HAP-1 (cell line): ENCODE results near the gene PROM1.
A peak's percentile ranks its signal among the peaks of the same experiment; 100 is the strongest.

ENCODE experiments used
- DNase-seq, 2 experiments: peaks; one replicate each; pipeline ENCODE4 v3.0.0-alpha.2; 2016 to 2020; ENCODE audit warnings: low spot score in 2 of 2
- H3K27me3 ChIP-seq: fragments of 250-450 bp; sonication (Bioruptor Pico); 2 replicates; pipeline ENCODE4 v1.5.1; 2020; ENCODE audit warnings: low read depth, mild to moderate bottlenecking, moderate library complexity
- H3K36me3 ChIP-seq: fragments of 250-450 bp; sonication (Bioruptor Pico); replicated peaks from 2 replicates; pipeline ENCODE4 v1.5.1; 2020; ENCODE audit warnings: mild to moderate bottlenecking
- H3K4me1 ChIP-seq: fragments of 250-450 bp; sonication (Bioruptor Pico); 2 replicates; pipeline ENCODE4 v1.5.1; 2020; ENCODE audit warnings: mild to moderate bottlenecking
- H3K4me3 ChIP-seq: fragments of 250-450 bp; sonication (Bioruptor Pico); 2 replicates; pipeline ENCODE4 v1.5.1; 2020; ENCODE audit warnings: mild to moderate bottlenecking, moderate library complexity
- H3K9me3 ChIP-seq: fragments of 250-450 bp; sonication (Bioruptor Pico); 2 replicates; pipeline ENCODE4 v1.5.1; 2020; ENCODE audit warnings: mild to moderate bottlenecking, moderate library complexity
- in situ Hi-C: fragments of 300-500 bp; cut with MboI; formaldehyde crosslinking; loops from 3 replicates; pipeline ENCODE4 v1.14.3; 2020; ENCODE audit warnings: low sequenced_read_pairs, inconsistent platforms, mixed read lengths

PROM1 gene

GRCh38 chr4:16001484-16001858, 82.4 kb downstream of the PROM1 start:
- H3K36me3 ChIP-seq, result no peaks in the 10 kb centered on the region
- peak; percentile 71 to 73 for DNase-seq
- no peak overlapping the region for H3K4me3 ChIP-seq
- H3K9me3 ChIP-seq, result no peaks in the 10 kb centered on the region
- no peaks in the 10 kb centered on the region for H3K4me1 ChIP-seq
- in situ Hi-C loops, result loop anchor here (10.0 kb wide), 3 partner anchors 117 to 527 kb away; no protein-coding TSS in a partner anchor
- peaks cover 3% of the 10 kb centered on the region for H3K27me3 ChIP-seq

DNA sequence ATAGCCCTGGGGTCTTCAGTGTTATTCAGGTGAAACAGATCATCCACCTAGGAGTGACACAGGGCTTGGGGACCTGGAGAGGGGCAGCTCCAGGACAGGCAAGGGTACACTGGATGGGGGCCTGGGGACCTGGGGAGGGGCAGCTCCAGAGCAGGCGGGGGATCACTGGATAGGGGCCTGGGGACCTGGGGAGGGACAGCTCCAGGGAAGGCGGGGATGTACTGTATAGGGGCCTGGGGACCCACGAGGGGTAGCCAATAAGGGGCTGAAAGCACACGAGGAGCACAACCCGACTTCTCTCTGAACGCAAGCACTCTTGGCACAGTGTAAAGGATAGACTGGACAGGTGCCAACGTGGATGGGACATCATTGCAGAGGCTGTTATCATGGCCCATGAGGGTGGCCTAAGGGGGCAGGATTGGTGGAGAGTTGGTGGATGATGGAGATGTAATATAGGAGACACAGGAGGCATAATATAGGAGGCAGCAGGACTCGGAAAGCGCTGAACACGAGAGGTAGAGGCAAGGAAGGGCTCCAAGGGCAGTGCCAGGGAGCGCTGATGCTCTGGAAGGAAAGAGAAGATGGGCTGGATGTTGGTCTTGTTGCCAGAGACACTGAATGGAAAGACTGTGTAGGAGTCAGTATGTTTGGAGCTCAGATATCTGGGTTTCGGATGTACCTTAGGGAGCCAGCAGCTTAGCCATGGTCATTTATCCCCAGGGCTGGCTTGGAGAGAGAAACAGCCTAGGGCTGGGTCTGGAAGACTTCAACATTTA, 82.9 kb downstream of the PROM1 start:
- in situ Hi-C loops, result loop anchor here (10.0 kb wide), 3 partner anchors 116 to 526 kb away; no protein-coding TSS in a partner anchor
- Histone ChIP-seq H3K27me3 (peaks cover 3% of the 10 kb centered on the region), H3K4me3 (no peak overlapping the region), H3K4me1 (no peaks in the 10 kb centered on the region), H3K36me3 (no peaks in the 10 kb centered on the region), H3K9me3 (no peaks in the 10 kb centered on the region)
- no peak for DNase-seq

DNA sequence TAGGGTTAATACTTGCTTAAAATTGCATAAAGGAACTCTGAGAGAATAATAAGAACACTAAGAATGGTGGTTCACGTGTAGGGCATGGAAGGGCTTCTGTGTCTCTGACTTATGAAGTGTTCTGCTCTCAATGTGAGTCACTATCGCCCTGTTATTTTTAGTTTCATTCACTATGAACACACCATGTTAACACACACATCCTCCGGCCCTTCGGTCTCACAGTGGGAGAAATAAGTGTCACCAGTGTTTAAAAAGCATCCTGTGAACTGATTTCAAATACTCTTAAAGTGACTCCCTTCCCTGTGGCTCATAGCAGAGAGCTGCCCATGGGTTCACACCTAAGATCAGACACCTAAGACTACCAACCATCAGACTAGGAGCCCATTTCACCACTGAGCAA, 87.0 kb downstream of the PROM1 start:
- Histone ChIP-seq H3K4me1 (no peaks in the 10 kb centered on the region), H3K9me3 (no peaks in the 10 kb centered on the region), H3K4me3 (no peak overlapping the region), H3K36me3 (no peaks in the 10 kb centered on the region), H3K27me3 (no peaks in the 10 kb centered on the region; the same call in 1 of the 2 replicates)
- DNase-seq, result no peak
- in situ Hi-C loops, result no loop called here

- in situ Hi-C loops, result no loop called here
- Histone ChIP-seq H3K4me3 (no peak overlapping the region), H3K4me1 (no peaks in the 10 kb centered on the region), H3K27me3 (no peaks in the 10 kb centered on the region), H3K9me3 (no peaks in the 10 kb centered on the region), H3K36me3 (no peaks in the 10 kb centered on the region)
- DNase-seq, result no peak
These were observed 88.0 kb downstream of the PROM1 start for GRCh38 chr4:15995826-15996225.

DNA sequence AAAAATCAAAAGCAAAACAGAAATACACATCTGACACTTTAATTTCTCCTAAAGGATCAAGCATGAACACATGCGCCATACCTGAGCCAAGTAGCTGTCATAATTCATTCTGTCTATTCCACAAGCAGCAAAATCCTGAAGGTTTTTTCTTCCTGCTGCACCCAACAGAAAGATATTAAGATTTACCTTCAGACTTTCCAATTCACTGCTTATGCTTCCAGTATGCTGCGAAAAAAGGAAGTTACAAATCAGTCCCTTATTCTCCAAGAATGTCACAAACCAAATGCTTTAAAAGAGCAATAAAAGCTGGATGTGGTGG, 91.7 kb downstream of the PROM1 start:
- DNase-seq, result no peak
- no peaks in the 10 kb centered on the region for H3K9me3 ChIP-seq
- H3K27me3 ChIP-seq, result no peaks in the 10 kb centered on the region
- no peaks in the 10 kb centered on the region for H3K36me3 ChIP-seq
- H3K4me1 ChIP-seq, result no peaks in the 10 kb centered on the region
- in situ Hi-C loops, result no loop called here
- no peak overlapping the region for H3K4me3 ChIP-seq

DNA sequence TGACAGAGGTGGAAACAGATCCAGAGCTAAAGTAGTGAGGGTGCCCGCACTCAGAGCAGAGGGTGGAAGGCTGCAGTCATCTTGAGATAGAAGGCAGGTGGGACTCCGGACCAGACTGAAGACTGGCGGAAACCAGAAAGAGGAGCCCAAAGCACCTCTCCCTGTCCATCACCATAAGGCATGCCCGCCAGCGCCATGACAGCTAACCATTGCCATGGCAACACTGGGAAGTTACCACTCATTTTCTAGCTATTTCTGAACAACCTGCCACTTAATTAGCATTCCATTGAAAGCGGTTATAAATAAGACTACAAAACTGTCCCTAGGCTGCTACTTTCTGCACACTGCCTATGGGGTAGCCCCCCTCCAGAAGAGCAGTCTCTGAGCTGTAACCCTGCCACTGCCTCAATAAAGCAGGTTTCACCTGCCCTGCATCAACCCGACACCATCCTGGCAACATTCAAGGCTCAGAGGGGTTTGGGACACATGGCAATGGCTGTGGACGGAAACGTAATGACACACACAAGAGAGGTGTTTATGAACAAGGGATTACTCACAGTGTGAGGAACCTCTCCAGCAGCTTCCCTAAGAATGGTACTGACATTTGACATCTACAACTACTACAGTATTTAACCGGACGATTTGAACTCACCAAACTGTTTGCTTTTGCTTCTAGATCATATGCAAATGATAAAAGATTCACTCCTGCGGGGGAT, 93.1 kb downstream of the PROM1 start:
- DNase-seq, result no peak
- Histone ChIP-seq H3K4me1 (no peaks in the 10 kb centered on the region), H3K27me3 (no peaks in the 10 kb centered on the region), H3K36me3 (no peaks in the 10 kb centered on the region), H3K9me3 (no peaks in the 10 kb centered on the region), H3K4me3 (no peak overlapping the region)
- in situ Hi-C loops, result no loop called here

GRCh38 chr4:15989424-15989823, 94.4 kb downstream of the PROM1 start:
- H3K4me3 ChIP-seq, result no peak overlapping the region
- in situ Hi-C loops, result no loop called here
- no peaks in the 10 kb centered on the region for H3K36me3 ChIP-seq
- no peaks in the 10 kb centered on the region for H3K4me1 ChIP-seq
- no peaks in the 10 kb centered on the region for H3K27me3 ChIP-seq
- no peak for DNase-seq
- no peaks in the 10 kb centered on the region for H3K9me3 ChIP-seq

GRCh38 chr4:15988222-15988621, 95.6 kb downstream of the PROM1 start:
- DNase-seq, result no peak

GRCh38 chr4:15986907-15987306, 96.9 kb downstream of the PROM1 start:
- no peak for DNase-seq
- H3K36me3 ChIP-seq, result no peaks in the 10 kb centered on the region
- no peaks in the 10 kb centered on the region for H3K27me3 ChIP-seq
- H3K4me1 ChIP-seq, result no peaks in the 10 kb centered on the region
- no peaks in the 10 kb centered on the region for H3K9me3 ChIP-seq
- no peak overlapping the region for H3K4me3 ChIP-seq
- in situ Hi-C loops, result no loop called here

More at GRCh38 chr4:15988222-15988621, 95.6 kb downstream of the PROM1 start:
- no peaks in the 10 kb centered on the region for H3K27me3 ChIP-seq
- H3K36me3 ChIP-seq, result no peaks in the 10 kb centered on the region
- in situ Hi-C loops, result no loop called here
- no peaks in the 10 kb centered on the region for H3K9me3 ChIP-seq
- no peaks in the 10 kb centered on the region for H3K4me1 ChIP-seq
- H3K4me3 ChIP-seq, result no peak overlapping the region

DNA sequence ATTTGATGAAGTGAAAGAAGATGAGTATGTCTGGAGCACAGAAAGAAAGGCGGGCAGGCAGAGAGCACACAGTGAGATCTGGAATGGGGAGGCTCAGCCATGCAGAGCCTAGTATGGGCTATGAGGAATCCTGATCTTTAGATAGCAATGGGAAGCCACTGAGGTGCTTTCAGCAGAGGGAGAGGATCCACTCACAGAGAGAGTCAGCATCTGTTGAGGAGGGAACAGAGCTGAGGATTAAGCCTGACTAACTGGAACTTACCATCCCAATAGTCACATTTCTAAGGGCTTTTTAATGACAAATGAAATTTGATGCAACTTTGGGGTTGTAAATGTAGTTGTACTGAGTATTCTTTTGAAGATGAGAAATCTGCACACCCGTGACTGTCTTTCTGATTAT, 100.2 kb downstream of the PROM1 start:
- Histone ChIP-seq H3K4me1 (no peaks in the 10 kb centered on the region), H3K4me3 (no peak overlapping the region), H3K36me3 (no peaks in the 10 kb centered on the region), H3K9me3 (no peaks in the 10 kb centered on the region), H3K27me3 (no peaks in the 10 kb centered on the region)
- in situ Hi-C loops, result no loop called here
- DNase-seq, result no peak

DNA sequence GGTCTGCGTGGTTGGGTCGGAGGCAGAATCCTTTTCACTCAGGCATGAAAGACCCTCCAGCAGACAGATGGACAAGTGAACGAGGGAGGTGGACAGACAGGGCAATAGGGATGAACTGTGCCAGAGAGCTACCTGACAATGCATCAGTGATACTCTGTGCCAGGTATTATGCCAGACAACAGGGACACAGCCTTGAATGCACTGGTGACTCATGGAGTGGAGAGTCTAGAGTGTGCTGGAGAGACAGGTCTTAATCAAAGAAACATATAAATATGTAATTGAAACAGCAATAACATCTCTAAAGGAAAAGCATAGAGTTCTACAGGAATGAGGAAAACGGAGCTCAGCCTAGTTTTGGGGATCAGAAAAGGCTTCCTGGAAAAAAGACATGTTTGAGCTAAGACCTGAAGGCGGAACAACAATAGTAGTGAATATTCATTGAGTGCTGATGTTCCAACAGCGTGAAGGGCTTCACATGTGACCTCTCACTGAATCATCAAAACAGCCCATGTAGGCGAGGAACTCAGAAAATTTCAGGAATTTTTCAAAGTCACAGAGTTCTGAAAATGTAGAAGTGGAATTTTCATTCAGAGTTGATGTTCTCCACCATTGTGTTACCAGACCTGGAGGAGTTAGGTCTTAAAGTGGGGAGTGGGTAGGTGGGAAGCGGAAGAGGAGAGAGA, 100.8 kb downstream of the PROM1 start:
- no peaks in the 10 kb centered on the region for H3K9me3 ChIP-seq
- DNase-seq, result no peak
- no peaks in the 10 kb centered on the region for H3K4me1 ChIP-seq
- no peaks in the 10 kb centered on the region for H3K36me3 ChIP-seq
- in situ Hi-C loops, result no loop called here
- no peaks in the 10 kb centered on the region for H3K27me3 ChIP-seq
- H3K4me3 ChIP-seq, result no peak overlapping the region

- Histone ChIP-seq H3K9me3 (no peaks in the 10 kb centered on the region), H3K4me1 (no peaks in the 10 kb centered on the region), H3K4me3 (no peak overlapping the region), H3K36me3 (no peaks in the 10 kb centered on the region), H3K27me3 (no peaks in the 10 kb centered on the region)
- no peak for DNase-seq
- in situ Hi-C loops, result no loop called here
These were observed 107.1 kb downstream of the PROM1 start for GRCh38 chr4:15976456-15977447.

DNA sequence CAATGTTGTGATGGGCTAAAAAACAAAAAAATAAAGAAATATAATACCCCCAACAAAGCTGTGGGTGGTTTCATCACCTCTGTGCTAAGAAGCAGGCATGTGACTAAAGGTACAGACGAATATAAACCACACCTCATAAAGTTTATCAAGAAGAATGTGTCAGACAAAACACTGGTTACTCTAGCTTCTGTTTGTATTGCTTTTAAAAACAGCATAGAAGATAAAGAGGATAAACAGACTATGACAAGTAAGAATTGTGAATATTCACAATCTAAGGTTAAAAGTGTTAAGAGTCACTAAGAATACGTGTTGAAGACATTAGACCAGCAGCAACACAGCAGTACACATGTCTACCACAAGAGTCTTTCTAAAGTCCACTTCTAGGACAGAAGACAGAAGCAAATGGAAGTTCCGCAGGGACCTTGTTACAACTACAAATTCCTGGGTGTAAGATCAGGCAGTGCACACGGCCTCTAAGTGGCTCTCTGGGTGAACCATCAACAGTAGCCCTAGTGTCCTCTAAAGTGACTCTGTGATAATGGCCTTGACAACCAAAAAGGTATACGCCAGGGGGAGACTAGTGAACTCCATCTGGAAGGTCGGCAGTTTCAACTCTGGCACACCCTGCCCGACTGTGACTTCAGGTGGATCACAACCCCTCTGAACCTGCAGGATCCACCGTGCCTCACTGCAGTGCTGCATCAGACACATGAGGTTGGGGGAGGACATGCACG, 112.6 kb downstream of the PROM1 start:
- Histone ChIP-seq H3K36me3 (no peaks in the 10 kb centered on the region), H3K27me3 (no peaks in the 10 kb centered on the region), H3K4me1 (no peaks in the 10 kb centered on the region), H3K4me3 (no peak overlapping the region), H3K9me3 (no peaks in the 10 kb centered on the region)
- in situ Hi-C loops, result no loop called here
- no peak for DNase-seq
